Endodermal cell (in vitro differentiated cells): ENCODE results near the gene MBD3L4. TPM values are rescaled to one million over a fixed set of nuclear protein-coding genes. Genes with fewer than 3 reads are reported as not detected.
"Not testable (repeated sequence)": the region's sequence is repeated elsewhere in the genome, so short reads cannot be mapped to it uniquely, and the experiment has no call there.

Experiments used
- DNase-seq: peaks from one replicate; pipeline ENCODE4 v3.0.0-alpha.2; 2017
- H3K27ac ChIP-seq: 2 replicates; pipeline ENCODE4 v1.5.1; 2013; ENCODE audit warnings: mild to moderate bottlenecking, low read depth, low read length, moderate library complexity
- H3K27me3 ChIP-seq: 2 replicates; pipeline ENCODE4 v1.6.1; 2013; ENCODE audit warnings: mild to moderate bottlenecking, low read length, moderate library complexity; ENCODE audit not compliant: insufficient read depth, control insufficient read depth, poor library complexity, severe bottlenecking
- H3K36me3 ChIP-seq: 2 replicates; pipeline ENCODE4 v1.7.0; 2013; ENCODE audit warnings: mild to moderate bottlenecking, low read length, moderate library complexity; ENCODE audit not compliant: control insufficient read depth, insufficient read depth
- H3K4me1 ChIP-seq: one replicate; pipeline ENCODE4 v1.7.0; 2013; ENCODE audit warnings: low read length; ENCODE audit not compliant: control insufficient read depth, insufficient read depth
- H3K4me3 ChIP-seq: 2 replicates; pipeline ENCODE4 v1.5.1; 2013; ENCODE audit warnings: mild to moderate bottlenecking, low read length, moderate library complexity
- H3K9ac ChIP-seq: 2 replicates; pipeline ENCODE4 v1.6.1; 2013; ENCODE audit warnings: mild to moderate bottlenecking, low read length, moderate library complexity; ENCODE audit not compliant: poor library complexity, severe bottlenecking; ENCODE audit errors: extremely low read depth
- H3K9me3 ChIP-seq: 2 replicates; pipeline ENCODE4 v1.6.1; 2013; ENCODE audit warnings: mild to moderate bottlenecking, low read length, moderate library complexity; ENCODE audit not compliant: control insufficient read depth
- H3K27ac Mint-ChIP-seq: 2 replicates; pipeline ENCODE4 v1.8.0; 2020; ENCODE audit warnings: mixed read lengths
- H3K27me3 Mint-ChIP-seq: 2 replicates; pipeline ENCODE4 v1.8.0; 2021; ENCODE audit warnings: mild to moderate bottlenecking, mixed read lengths; ENCODE audit not compliant: insufficient read depth
- H3K36me3 Mint-ChIP-seq: 2 replicates; pipeline ENCODE4 v1.8.0; 2020; ENCODE audit warnings: low read depth, mixed read lengths
- H3K4me1 Mint-ChIP-seq: 2 replicates; pipeline ENCODE4 v1.8.0; 2020; ENCODE audit warnings: mixed read lengths
- H3K4me3 Mint-ChIP-seq: 2 replicates; pipeline ENCODE4 v1.8.0; 2020; ENCODE audit warnings: mild to moderate bottlenecking, moderate library complexity, mixed read lengths
- H3K9me3 Mint-ChIP-seq: 2 replicates; pipeline ENCODE4 v1.8.0; 2020; ENCODE audit warnings: mild to moderate bottlenecking, mixed read lengths
- WGBS, 2 experiments: methylation state at CpG; one replicate each; pipeline versions ENCODE4 v1.1.5 to v1.1.7; 2013; ENCODE audit warnings: missing lambda C conversion rate in 2 of 2, mixed read lengths in 1 of 2; ENCODE audit not compliant: insufficient coverage in 1 of 2, insufficient read length in 1 of 2; 5-methylcytosine and 5-hydroxymethylcytosine counted together
- total RNA-seq, 2 donors: library from RNA; stranded (reverse); fragmentation: NEBNext Ultra II Directional in 1 of 2; extraction: Animal tissue kit (Norgen Biotek cat#: 25700) in 1 of 2; gene quantifications; 2 replicates in 1 of 2; 3 replicates in 1 of 2; pipeline ENCODE4 v1.2.1, GENCODE V29; 2021
- TF ChIP-seq, protein P1 (sequence below): fragments of 200-600 bp; sonication (generic); conservative IDR thresholded peaks from 2 replicates; pipeline ENCODE4 v1.5.0; 2021; ENCODE audit warnings: antibody characterized with exemption, mild to moderate bottlenecking

Gene MBD3L4
- total RNA-seq, 2 donors from 2014 or later: not detected

GRCh38 chr19:7068599-7068998 is 28.6 kb upstream of the MBD3L4 start:
- H3K4me1 Mint-ChIP-seq: no peaks in the 10 kb centered on the region
- H3K9me3 Mint-ChIP-seq: peaks cover 42% of the 10 kb centered on the region
- H3K9ac ChIP-seq: no peak overlapping the region
- WGBS, 2 experiments: 96% methylated on average over 6 of the region's 6 CpGs; no CpG with 5 or more reads in 1 of the 2 experiments
- peaks cover 21% of the 10 kb centered on the region for H3K9me3 ChIP-seq
- no peak overlapping the region for H3K27ac Mint-ChIP-seq
- H3K36me3 ChIP-seq: peaks cover 18% of the 10 kb centered on the region
- peaks cover 29% of the 10 kb centered on the region for H3K36me3 Mint-ChIP-seq
- H3K4me3 Mint-ChIP-seq: peak overlapping the region; percentile 86
- no peaks in the 10 kb centered on the region for H3K27me3 ChIP-seq
- TF ChIP-seq, protein P1, sequence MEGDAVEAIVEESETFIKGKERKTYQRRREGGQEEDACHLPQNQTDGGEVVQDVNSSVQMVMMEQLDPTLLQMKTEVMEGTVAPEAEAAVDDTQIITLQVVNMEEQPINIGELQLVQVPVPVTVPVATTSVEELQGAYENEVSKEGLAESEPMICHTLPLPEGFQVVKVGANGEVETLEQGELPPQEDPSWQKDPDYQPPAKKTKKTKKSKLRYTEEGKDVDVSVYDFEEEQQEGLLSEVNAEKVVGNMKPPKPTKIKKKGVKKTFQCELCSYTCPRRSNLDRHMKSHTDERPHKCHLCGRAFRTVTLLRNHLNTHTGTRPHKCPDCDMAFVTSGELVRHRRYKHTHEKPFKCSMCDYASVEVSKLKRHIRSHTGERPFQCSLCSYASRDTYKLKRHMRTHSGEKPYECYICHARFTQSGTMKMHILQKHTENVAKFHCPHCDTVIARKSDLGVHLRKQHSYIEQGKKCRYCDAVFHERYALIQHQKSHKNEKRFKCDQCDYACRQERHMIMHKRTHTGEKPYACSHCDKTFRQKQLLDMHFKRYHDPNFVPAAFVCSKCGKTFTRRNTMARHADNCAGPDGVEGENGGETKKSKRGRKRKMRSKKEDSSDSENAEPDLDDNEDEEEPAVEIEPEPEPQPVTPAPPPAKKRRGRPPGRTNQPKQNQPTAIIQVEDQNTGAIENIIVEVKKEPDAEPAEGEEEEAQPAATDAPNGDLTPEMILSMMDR: no peak
- no peaks in the 10 kb centered on the region for H3K4me1 ChIP-seq
- no peak overlapping the region for H3K27ac ChIP-seq
- H3K27me3 Mint-ChIP-seq: no peaks in the 10 kb centered on the region
- DNase-seq: no peak
- H3K4me3 ChIP-seq: peak overlapping the region; percentile 90

DNA sequence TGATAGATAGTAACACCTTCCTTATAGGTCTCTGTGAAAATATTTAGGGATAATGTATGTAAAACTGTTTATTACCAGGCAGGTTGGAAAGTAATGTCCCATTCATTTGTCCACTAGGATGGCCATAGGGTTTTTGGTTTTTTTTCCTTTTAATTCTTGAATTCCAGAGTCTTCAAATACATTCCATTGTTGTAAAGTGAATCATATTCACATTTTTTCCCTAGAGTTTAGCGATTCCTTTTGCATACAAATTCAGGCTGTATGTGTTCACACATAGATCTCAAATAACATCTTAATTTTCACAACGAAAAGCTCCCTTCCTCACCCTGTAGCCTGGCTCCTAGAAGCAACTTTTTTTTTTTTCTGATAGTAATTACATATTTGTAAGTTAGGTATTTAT is 27.7 kb upstream of the MBD3L4 start:
- H3K9ac ChIP-seq: no peak overlapping the region
- TF ChIP-seq, protein P1: no peak
- 88% methylated on average over 2 of the region's 2 CpGs; no CpG with 5 or more reads in 1 of the 2 experiments for WGBS, 2 experiments
- H3K36me3 ChIP-seq: peaks cover 14% of the 10 kb centered on the region
- peaks cover 24% of the 10 kb centered on the region for H3K9me3 ChIP-seq
- H3K27ac ChIP-seq: no peak overlapping the region
- Mint-ChIP-seq H3K27me3 (no peaks in the 10 kb centered on the region), H3K27ac (no peak overlapping the region), H3K4me3 (no peak overlapping the region), H3K9me3 (peaks cover 46% of the 10 kb centered on the region), H3K4me1 (no peaks in the 10 kb centered on the region), H3K36me3 (peaks cover 24% of the 10 kb centered on the region)
- H3K4me1 ChIP-seq: no peaks in the 10 kb centered on the region
- DNase-seq: no peak
- H3K4me3 ChIP-seq: no peak overlapping the region
- H3K27me3 ChIP-seq: no peaks in the 10 kb centered on the region

- TF ChIP-seq, protein P1: peak; percentile 48
- peaks cover 44% of the 10 kb centered on the region for H3K9me3 Mint-ChIP-seq
- H3K36me3 ChIP-seq, H3K4me1 ChIP-seq, H3K9ac ChIP-seq, H3K27ac ChIP-seq, H3K27ac Mint-ChIP-seq, H3K4me1 Mint-ChIP-seq, H3K4me3 Mint-ChIP-seq, H3K27me3 Mint-ChIP-seq, H3K27me3 ChIP-seq, H3K4me3 ChIP-seq: not testable (repeated sequence)
- peaks cover 18% of the 10 kb centered on the region for H3K36me3 Mint-ChIP-seq
- peak; percentile 79 for DNase-seq
- peaks cover 24% of the 10 kb centered on the region for H3K9me3 ChIP-seq
- WGBS, 2 experiments: 45% methylated on average over 13 of the region's 13 CpGs; no CpG with 5 or more reads in 1 of the 2 experiments
Observed at GRCh38 chr19:7067122-7067521, 27.1 kb upstream of the MBD3L4 start.
